HG03460 (cell line): ENCODE measurements around the gene ATF2.
"Not testable (repeated sequence)": the region's sequence is repeated elsewhere in the genome, so short reads cannot be mapped to it uniquely, and the experiment has no call there.

Experiments
- ATAC-seq: cut with Tn5 transposase; IDR thresholded peaks from one replicate; pipeline ENCODE4 v1.9.1; 2021; ENCODE audit not compliant: unreplicated experiment

Gene ATF2

GRCh38 chr2:175103191-175103590 lies 64.8 kb downstream of the ATF2 start:
- ATAC-seq, result no peak

- ATAC-seq, result no peak
These were observed 66.5 kb downstream of the ATF2 start for GRCh38 chr2:175101514-175101913.

GRCh38 chr2:175097297-175097696 lies 70.7 kb downstream of the ATF2 start:
- ATAC-seq, result no peak

GRCh38 chr2:175084117-175084516 lies 83.9 kb downstream of the ATF2 start:
- not testable (repeated sequence) for ATAC-seq

- no peak for ATAC-seq
These were observed 87.5 kb downstream of the ATF2 start for GRCh38 chr2:175080479-175080878.

- no peak for ATAC-seq
These were observed 91.7 kb downstream of the ATF2 start for GRCh38 chr2:175076272-175076671.

GRCh38 chr2:175074478-175074877 lies 93.5 kb downstream of the ATF2 start:
- no peak for ATAC-seq

- ATAC-seq, result no peak
These were observed 99.5 kb downstream of the ATF2 start for GRCh38 chr2:175068534-175068933.

GRCh38 chr2:175066411-175066810 lies 101.6 kb downstream of the ATF2 start:
- no peak for ATAC-seq

GRCh38 chr2:175064797-175065196 lies 103.2 kb downstream of the ATF2 start:
- ATAC-seq, result no peak

- no peak for ATAC-seq
These were observed 104.3 kb downstream of the ATF2 start for GRCh38 chr2:175063741-175064140.

- ATAC-seq, result no peak
These were observed 105.0 kb downstream of the ATF2 start for GRCh38 chr2:175062787-175063585.

GRCh38 chr2:175057078-175057685 lies 110.8 kb downstream of the ATF2 start:
- no peak for ATAC-seq

- ATAC-seq, result no peak
These were observed 112.0 kb downstream of the ATF2 start for GRCh38 chr2:175055993-175056392.

- no peak for ATAC-seq
These were observed 113.7 kb downstream of the ATF2 start for GRCh38 chr2:175054340-175054739.

- ATAC-seq, result no peak
These were observed 118.3 kb downstream of the ATF2 start for GRCh38 chr2:175049661-175050060.

- no peak for ATAC-seq
These were observed 119.7 kb downstream of the ATF2 start for GRCh38 chr2:175048275-175048674.

GRCh38 chr2:175039490-175039889 lies 128.5 kb downstream of the ATF2 start:
- ATAC-seq, result no peak

- ATAC-seq, result no peak
These were observed 129.0 kb downstream of the ATF2 start for GRCh38 chr2:175039031-175039430.

- no peak for ATAC-seq
These were observed 130.1 kb downstream of the ATF2 start for GRCh38 chr2:175037941-175038340.

GRCh38 chr2:175036582-175037018 lies 131.4 kb downstream of the ATF2 start:
- ATAC-seq, result no peak

- ATAC-seq, result no peak
These were observed 132.2 kb downstream of the ATF2 start for GRCh38 chr2:175035806-175036205.

- no peak for ATAC-seq
These were observed 133.3 kb downstream of the ATF2 start for GRCh38 chr2:175034716-175035115.
